VCaP (cell line): ENCODE results near the gene TARBP1.
A peak's percentile ranks its signal among the peaks of the same experiment; 100 is the strongest.

Experiments used
- H3K27ac ChIP-seq: fragments of 450-650 bp; 2 replicates; pipeline ENCODE4 v1.5.1; 2017
- CTCF ChIP-seq: fragments of 450-650 bp; conservative IDR thresholded peaks from 2 replicates; pipeline ENCODE4 v1.5.1; 2017; ENCODE audit warnings: mild to moderate bottlenecking, moderate library complexity

TARBP1 gene

GRCh38 chr1:234438579-234438978 is 40.4 kb downstream of the TARBP1 start:
- TF ChIP-seq CTCF = no peak
- H3K27ac ChIP-seq = peak overlapping the region; percentile 58

- H3K27ac ChIP-seq = peak overlapping the region; percentile 58
- TF ChIP-seq CTCF = peak; percentile 34
Measured at GRCh38 chr1:234437423-234438171, 41.4 kb downstream of the TARBP1 start.

GRCh38 chr1:234435620-234436019 is 43.4 kb downstream of the TARBP1 start:
- no peak for TF ChIP-seq CTCF
- H3K27ac ChIP-seq = peak overlapping the region; percentile 9; the same call in 1 of the 2 replicates

GRCh38 chr1:234434706-234435105 is 44.3 kb downstream of the TARBP1 start:
- no peak for TF ChIP-seq CTCF
- H3K27ac ChIP-seq = no peak overlapping the region

GRCh38 chr1:234433563-234434285 is 45.3 kb downstream of the TARBP1 start:
- H3K27ac ChIP-seq = no peak overlapping the region
- TF ChIP-seq CTCF = no peak

GRCh38 chr1:234431255-234431654 is 47.7 kb downstream of the TARBP1 start:
- no peak for TF ChIP-seq CTCF
- H3K27ac ChIP-seq = no peak overlapping the region

- no peak overlapping the region for H3K27ac ChIP-seq
- TF ChIP-seq CTCF = no peak
Measured at GRCh38 chr1:234430691-234431090, 48.3 kb downstream of the TARBP1 start.
